KMS-11 (cell line): ENCODE data around the gene CHIT1.
"Not testable (repeated sequence)": the region's sequence is repeated elsewhere in the genome, so short reads cannot be mapped to it uniquely, and the experiment has no call there.

Source experiments
- H2AFZ ChIP-seq: fragments of 200-600 bp; sonication (generic); 2 replicates; pipeline ENCODE4 v1.6.1; 2016; ENCODE audit warnings: antibody characterized with exemption, mixed run types, low read depth
- H3K27ac ChIP-seq: fragments of 200-600 bp; sonication (generic); 2 replicates; pipeline ENCODE4 v1.6.1; 2016; ENCODE audit warnings: mild to moderate bottlenecking, mixed run types
- H3K27me3 ChIP-seq: fragments of 200-600 bp; sonication (generic); 2 replicates; pipeline ENCODE4 v1.6.1; 2017; ENCODE audit warnings: mild to moderate bottlenecking, low read depth, mixed run types, moderate library complexity; ENCODE audit not compliant: insufficient read depth
- H3K36me3 ChIP-seq: fragments of 200-600 bp; sonication (generic); 2 replicates; pipeline ENCODE4 v1.6.1; 2017; ENCODE audit warnings: mild to moderate bottlenecking, mixed run types; ENCODE audit not compliant: insufficient read depth
- H3K4me1 ChIP-seq: fragments of 200-600 bp; sonication (generic); 2 replicates; pipeline ENCODE4 v1.6.1; 2016; ENCODE audit warnings: mild to moderate bottlenecking, low read depth, mixed run types; ENCODE audit not compliant: poor library complexity, severe bottlenecking
- H3K4me2 ChIP-seq: fragments of 200-600 bp; sonication (generic); 2 replicates; pipeline ENCODE4 v1.7.0; 2016; ENCODE audit warnings: mild to moderate bottlenecking, mixed run types
- H3K4me3 ChIP-seq: fragments of 200-600 bp; sonication (generic); IDR thresholded peaks from 2 replicates; pipeline ENCODE4 v1.6.1; 2017; ENCODE audit warnings: low read depth, low read length, mixed read lengths; ENCODE audit not compliant: insufficient read depth
- H3K79me2 ChIP-seq: fragments of 200-600 bp; sonication (generic); 2 replicates; pipeline ENCODE4 v1.6.1; 2016; ENCODE audit warnings: low read depth, mixed run types; ENCODE audit not compliant: insufficient read depth
- H3K9ac ChIP-seq: fragments of 200-600 bp; sonication (generic); 2 replicates; pipeline ENCODE4 v1.6.1; 2016; ENCODE audit warnings: mild to moderate bottlenecking, mixed run types
- H4K20me1 ChIP-seq: fragments of 200-600 bp; sonication (generic); 2 replicates; pipeline ENCODE4 v1.6.1; 2016; ENCODE audit warnings: mild to moderate bottlenecking, mixed run types; ENCODE audit not compliant: insufficient read depth
- TF ChIP-seq, protein P1 (sequence below): fragments of 200-600 bp; sonication (generic); conservative IDR thresholded peaks from 2 replicates; pipeline ENCODE4 v1.6.1; 2017; ENCODE audit warnings: low read depth, mild to moderate bottlenecking, antibody characterized with exemption, low read length, moderate library complexity, mixed read lengths

Gene CHIT1

DNA sequence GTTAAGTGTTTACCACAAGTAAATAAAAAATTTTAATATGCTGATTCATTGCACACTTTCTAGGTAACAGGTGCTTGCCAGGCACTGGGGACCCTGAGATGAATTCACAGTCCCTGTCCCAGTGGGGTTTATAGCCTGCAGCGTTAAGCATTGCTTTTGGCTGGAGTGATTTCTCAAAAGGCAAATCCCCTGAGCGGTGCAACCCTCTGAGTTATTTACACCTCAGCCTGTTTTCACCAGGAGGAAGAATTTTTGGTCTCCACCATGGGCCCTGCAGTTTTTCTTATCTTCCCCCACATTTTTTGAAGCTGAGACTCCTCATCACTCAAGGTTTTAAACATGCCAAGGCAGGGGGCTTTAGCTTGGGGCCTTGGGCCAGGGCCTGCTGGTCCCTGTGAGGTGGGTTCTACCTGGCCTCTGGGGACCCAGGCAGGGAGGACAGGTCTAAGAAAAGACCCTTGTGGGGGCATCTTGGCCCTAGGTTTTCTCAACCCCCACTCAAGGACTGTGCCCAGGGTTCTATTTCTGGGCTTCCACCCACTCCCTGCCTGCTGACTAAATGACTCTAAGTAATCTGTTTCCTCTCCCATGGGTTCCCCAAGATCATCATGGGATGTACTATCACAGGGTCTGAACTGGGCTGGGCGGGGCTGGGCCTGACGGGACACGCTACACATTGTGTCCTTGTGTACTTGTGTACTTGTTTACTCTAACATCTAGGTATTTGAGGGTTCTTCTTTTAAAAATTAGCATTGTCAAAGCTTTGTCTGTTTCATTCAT, 10.2 kb upstream of the CHIT1 start:
- Histone ChIP-seq H3K27ac (no peak overlapping the region), H3K4me3 (no peak overlapping the region), H3K79me2 (no peaks in the 10 kb centered on the region), H3K4me1 (peaks cover 5% of the 10 kb centered on the region), H3K36me3 (no peaks in the 10 kb centered on the region), H3K27me3 (no peaks in the 10 kb centered on the region), H3K4me2 (no peak overlapping the region), H3K9ac (no peak overlapping the region), H4K20me1 (no peaks in the 10 kb centered on the region), H2AFZ (no peak overlapping the region)
- TF ChIP-seq, protein P1, sequence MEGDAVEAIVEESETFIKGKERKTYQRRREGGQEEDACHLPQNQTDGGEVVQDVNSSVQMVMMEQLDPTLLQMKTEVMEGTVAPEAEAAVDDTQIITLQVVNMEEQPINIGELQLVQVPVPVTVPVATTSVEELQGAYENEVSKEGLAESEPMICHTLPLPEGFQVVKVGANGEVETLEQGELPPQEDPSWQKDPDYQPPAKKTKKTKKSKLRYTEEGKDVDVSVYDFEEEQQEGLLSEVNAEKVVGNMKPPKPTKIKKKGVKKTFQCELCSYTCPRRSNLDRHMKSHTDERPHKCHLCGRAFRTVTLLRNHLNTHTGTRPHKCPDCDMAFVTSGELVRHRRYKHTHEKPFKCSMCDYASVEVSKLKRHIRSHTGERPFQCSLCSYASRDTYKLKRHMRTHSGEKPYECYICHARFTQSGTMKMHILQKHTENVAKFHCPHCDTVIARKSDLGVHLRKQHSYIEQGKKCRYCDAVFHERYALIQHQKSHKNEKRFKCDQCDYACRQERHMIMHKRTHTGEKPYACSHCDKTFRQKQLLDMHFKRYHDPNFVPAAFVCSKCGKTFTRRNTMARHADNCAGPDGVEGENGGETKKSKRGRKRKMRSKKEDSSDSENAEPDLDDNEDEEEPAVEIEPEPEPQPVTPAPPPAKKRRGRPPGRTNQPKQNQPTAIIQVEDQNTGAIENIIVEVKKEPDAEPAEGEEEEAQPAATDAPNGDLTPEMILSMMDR = no peak

DNA sequence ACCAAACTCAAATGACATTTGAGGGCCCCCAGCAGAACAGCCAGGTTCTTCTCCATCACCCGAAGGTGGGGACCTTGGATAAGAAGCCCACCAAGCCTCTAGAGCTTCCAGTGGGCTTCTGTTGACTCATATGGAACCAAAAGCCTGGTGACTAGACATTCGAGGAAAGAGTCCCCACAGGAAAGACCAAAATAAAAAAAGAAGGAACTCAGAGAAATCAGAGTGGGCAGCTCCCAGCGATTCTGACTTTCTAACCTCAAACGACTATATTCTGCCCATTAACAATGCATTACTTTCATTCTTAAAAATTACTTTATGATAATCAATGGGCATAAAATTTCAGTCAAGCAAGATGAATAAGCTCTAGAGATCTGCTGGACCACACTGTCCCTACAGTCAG, 9.6 kb upstream of the CHIT1 start:
- Histone ChIP-seq H3K9ac (no peak overlapping the region), H4K20me1 (no peaks in the 10 kb centered on the region), H3K27ac (no peak overlapping the region), H3K79me2 (no peaks in the 10 kb centered on the region), H3K36me3 (no peaks in the 10 kb centered on the region), H3K4me3 (no peak overlapping the region), H2AFZ (no peak overlapping the region), H3K4me1 (peaks cover 5% of the 10 kb centered on the region), H3K27me3 (no peaks in the 10 kb centered on the region), H3K4me2 (no peak overlapping the region)
- TF ChIP-seq, protein P1 = no peak

DNA sequence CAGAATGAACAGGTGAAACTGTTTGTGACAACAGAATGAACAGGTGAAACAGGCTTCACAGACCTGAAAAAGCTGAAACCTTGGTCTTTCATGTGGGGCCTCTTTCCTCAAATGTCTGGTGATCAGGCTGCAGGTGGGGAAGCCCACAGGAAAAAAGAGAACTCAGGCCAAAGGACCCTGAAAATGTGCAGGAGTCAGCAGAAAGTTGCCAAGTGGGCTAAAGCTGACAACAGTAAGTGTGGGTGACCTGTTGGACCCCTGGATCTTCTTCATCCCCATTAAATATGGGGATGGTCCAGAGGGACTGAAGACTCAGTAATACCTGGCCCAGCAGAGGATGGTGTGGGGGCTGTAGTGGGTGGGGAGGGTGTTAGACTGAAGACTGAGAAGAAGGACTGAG, 9.1 kb upstream of the CHIT1 start:
- no peaks in the 10 kb centered on the region for H4K20me1 ChIP-seq
- no peak overlapping the region for H3K27ac ChIP-seq
- H3K4me2 ChIP-seq = no peak overlapping the region
- no peaks in the 10 kb centered on the region for H3K36me3 ChIP-seq
- no peaks in the 10 kb centered on the region for H3K27me3 ChIP-seq
- H3K9ac ChIP-seq = no peak overlapping the region
- H3K4me3 ChIP-seq = no peak overlapping the region
- no peaks in the 10 kb centered on the region for H3K79me2 ChIP-seq
- TF ChIP-seq, protein P1 = no peak
- H2AFZ ChIP-seq = no peak overlapping the region
- H3K4me1 ChIP-seq = peaks cover 5% of the 10 kb centered on the region

DNA sequence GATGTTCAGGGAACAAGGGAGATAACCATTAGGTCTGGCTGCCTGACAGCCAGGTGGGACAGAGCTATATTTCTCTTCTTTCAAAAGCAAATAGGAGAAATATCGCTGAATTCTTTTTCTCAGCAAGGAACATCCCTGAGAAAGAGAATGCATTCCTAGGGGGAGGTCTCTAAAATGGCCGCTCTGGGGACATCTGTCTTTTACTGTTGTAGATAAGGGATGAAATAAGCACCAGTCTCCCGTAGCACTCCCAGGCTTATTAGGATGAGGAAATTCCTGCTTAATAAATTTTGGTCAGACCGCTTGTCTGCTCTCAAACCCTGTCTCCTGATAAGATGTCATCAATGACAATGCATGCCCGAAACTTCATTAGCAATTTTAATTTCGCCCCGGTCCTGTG, 5.4 kb upstream of the CHIT1 start:
- not testable (repeated sequence) for H2AFZ ChIP-seq, H3K36me3 ChIP-seq, H3K9ac ChIP-seq, H3K4me1 ChIP-seq, H3K27ac ChIP-seq, H3K79me2 ChIP-seq, H3K4me2 ChIP-seq, H4K20me1 ChIP-seq, H3K4me3 ChIP-seq, H3K27me3 ChIP-seq

DNA sequence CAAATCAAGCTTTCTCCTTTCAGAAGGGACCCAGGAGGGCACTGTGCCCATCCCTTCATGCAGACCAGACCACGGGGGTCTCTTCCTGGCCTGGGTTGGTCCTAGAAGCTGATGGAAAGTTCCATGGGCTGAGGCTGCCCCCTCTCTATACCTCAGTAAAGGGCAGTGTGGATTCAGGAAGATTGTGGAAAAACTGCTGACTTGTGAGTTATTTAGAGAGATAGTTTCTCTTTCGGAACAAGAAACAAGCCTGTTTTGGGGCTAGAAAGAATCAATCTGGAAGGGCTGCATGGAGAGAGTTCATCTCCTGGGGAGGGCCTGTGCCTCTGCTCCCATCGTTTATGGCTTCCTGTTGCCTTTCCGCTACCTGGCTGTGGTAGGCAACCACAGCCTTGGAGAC, 803 bp downstream of the CHIT1 start:
- H3K27me3 ChIP-seq = no peaks in the 10 kb centered on the region; the same call in 1 of the 2 replicates
- H3K4me1 ChIP-seq = no peaks in the 10 kb centered on the region
- H3K4me2 ChIP-seq = no peak overlapping the region
- no peak overlapping the region for H2AFZ ChIP-seq
- TF ChIP-seq, protein P1 = no peak
- no peak overlapping the region for H3K27ac ChIP-seq
- H3K4me3 ChIP-seq = no peak overlapping the region
- no peaks in the 10 kb centered on the region for H3K36me3 ChIP-seq
- no peaks in the 10 kb centered on the region for H3K79me2 ChIP-seq
- H3K9ac ChIP-seq = no peak overlapping the region
- no peaks in the 10 kb centered on the region for H4K20me1 ChIP-seq
